Neuron (in vitro differentiated cells): ENCODE results near the gene SH3GL3.

ENCODE experiments used
- H2AFZ ChIP-seq: one replicate; pipeline ENCODE4 v1.6.1; 2013; ENCODE audit warnings: low read depth, mild to moderate bottlenecking, inconsistent platforms, low read length, moderate library complexity
- H3K27me3 ChIP-seq: one replicate; pipeline ENCODE4 v1.6.1; 2013; ENCODE audit warnings: low read length; ENCODE audit not compliant: insufficient read depth
- H3K36me3 ChIP-seq: one replicate; pipeline ENCODE4 v1.6.1; 2013; ENCODE audit warnings: low read length; ENCODE audit not compliant: insufficient read depth
- H3K4me1 ChIP-seq: one replicate; pipeline ENCODE4 v1.6.1; 2013; ENCODE audit warnings: low read length; ENCODE audit not compliant: insufficient read depth
- H3K4me3 ChIP-seq: 2 replicates; pipeline ENCODE4 v1.5.1; 2013; ENCODE audit warnings: mild to moderate bottlenecking, low read length, moderate library complexity
- H3K9me3 ChIP-seq: one replicate; pipeline ENCODE4 v1.6.1; 2013; ENCODE audit warnings: low read length

The SH3GL3 gene

GRCh38 chr15:83472797-83473196 lies 25.7 kb downstream of the SH3GL3 start:
- H3K36me3 ChIP-seq, result no peaks in the 10 kb centered on the region
- H3K27me3 ChIP-seq, result no peaks in the 10 kb centered on the region
- no peaks in the 10 kb centered on the region for H3K4me1 ChIP-seq
- no peak overlapping the region for H2AFZ ChIP-seq
- H3K4me3 ChIP-seq, result no peak overlapping the region
- H3K9me3 ChIP-seq, result no peaks in the 10 kb centered on the region

GRCh38 chr15:83474578-83474977 lies 27.4 kb downstream of the SH3GL3 start:
- H3K27me3 ChIP-seq, result no peaks in the 10 kb centered on the region
- no peaks in the 10 kb centered on the region for H3K36me3 ChIP-seq
- no peak overlapping the region for H3K4me3 ChIP-seq
- no peaks in the 10 kb centered on the region for H3K9me3 ChIP-seq
- no peak overlapping the region for H2AFZ ChIP-seq
- H3K4me1 ChIP-seq, result no peaks in the 10 kb centered on the region

GRCh38 chr15:83475551-83475950 lies 28.4 kb downstream of the SH3GL3 start:
- Histone ChIP-seq H3K36me3 (no peaks in the 10 kb centered on the region), H2AFZ (no peak overlapping the region), H3K9me3 (no peaks in the 10 kb centered on the region), H3K4me1 (no peaks in the 10 kb centered on the region), H3K4me3 (no peak overlapping the region), H3K27me3 (no peaks in the 10 kb centered on the region)

GRCh38 chr15:83476066-83476465 lies 28.9 kb downstream of the SH3GL3 start:
- Histone ChIP-seq H2AFZ (no peak overlapping the region), H3K36me3 (no peaks in the 10 kb centered on the region), H3K4me3 (no peak overlapping the region), H3K27me3 (no peaks in the 10 kb centered on the region), H3K4me1 (no peaks in the 10 kb centered on the region), H3K9me3 (no peaks in the 10 kb centered on the region)

GRCh38 chr15:83476708-83477107 lies 29.6 kb downstream of the SH3GL3 start:
- Histone ChIP-seq H3K36me3 (no peaks in the 10 kb centered on the region), H3K27me3 (no peaks in the 10 kb centered on the region)

GRCh38 chr15:83477172-83477807 lies 30.1 kb downstream of the SH3GL3 start:
- no peak overlapping the region for H3K4me3 ChIP-seq
- H3K27me3 ChIP-seq, result no peaks in the 10 kb centered on the region
- no peaks in the 10 kb centered on the region for H3K9me3 ChIP-seq
- no peak overlapping the region for H2AFZ ChIP-seq
- H3K36me3 ChIP-seq, result no peaks in the 10 kb centered on the region
- no peaks in the 10 kb centered on the region for H3K4me1 ChIP-seq

More at GRCh38 chr15:83476708-83477107, 29.6 kb downstream of the SH3GL3 start:
- Histone ChIP-seq H3K9me3 (no peaks in the 10 kb centered on the region), H2AFZ (no peak overlapping the region), H3K4me1 (no peaks in the 10 kb centered on the region), H3K4me3 (no peak overlapping the region)

- Histone ChIP-seq H3K4me3 (no peak overlapping the region), H3K36me3 (no peaks in the 10 kb centered on the region), H3K27me3 (no peaks in the 10 kb centered on the region), H3K4me1 (no peaks in the 10 kb centered on the region), H2AFZ (no peak overlapping the region), H3K9me3 (no peaks in the 10 kb centered on the region)
These were observed 30.8 kb downstream of the SH3GL3 start for GRCh38 chr15:83477808-83478537.

- no peaks in the 10 kb centered on the region for H3K9me3 ChIP-seq
- H3K36me3 ChIP-seq, result no peaks in the 10 kb centered on the region
- H3K4me3 ChIP-seq, result no peak overlapping the region
These were observed 36.5 kb downstream of the SH3GL3 start for GRCh38 chr15:83483612-83484011.

GRCh38 chr15:83484636-83485035 lies 37.5 kb downstream of the SH3GL3 start:
- Histone ChIP-seq H3K36me3 (no peaks in the 10 kb centered on the region), H2AFZ (no peak overlapping the region), H3K4me3 (no peak overlapping the region), H3K27me3 (no peaks in the 10 kb centered on the region), H3K4me1 (no peaks in the 10 kb centered on the region), H3K9me3 (no peaks in the 10 kb centered on the region)

More at GRCh38 chr15:83483612-83484011, 36.5 kb downstream of the SH3GL3 start:
- Histone ChIP-seq H3K4me1 (no peaks in the 10 kb centered on the region), H2AFZ (no peak overlapping the region), H3K27me3 (no peaks in the 10 kb centered on the region)

- H3K27me3 ChIP-seq, result no peaks in the 10 kb centered on the region
- no peak overlapping the region for H3K4me3 ChIP-seq
- no peaks in the 10 kb centered on the region for H3K9me3 ChIP-seq
- H3K4me1 ChIP-seq, result no peaks in the 10 kb centered on the region
- no peaks in the 10 kb centered on the region for H3K36me3 ChIP-seq
- H2AFZ ChIP-seq, result no peak overlapping the region
These were observed 39.2 kb downstream of the SH3GL3 start for GRCh38 chr15:83486363-83486762.

- Histone ChIP-seq H3K27me3 (no peaks in the 10 kb centered on the region), H2AFZ (no peak overlapping the region), H3K4me1 (no peaks in the 10 kb centered on the region), H3K9me3 (no peaks in the 10 kb centered on the region), H3K4me3 (no peak overlapping the region), H3K36me3 (no peaks in the 10 kb centered on the region)
These were observed 40.4 kb downstream of the SH3GL3 start for GRCh38 chr15:83487519-83487918.

GRCh38 chr15:83489690-83490089 lies 42.5 kb downstream of the SH3GL3 start:
- H3K27me3 ChIP-seq, result no peaks in the 10 kb centered on the region
- no peak overlapping the region for H2AFZ ChIP-seq
- no peaks in the 10 kb centered on the region for H3K36me3 ChIP-seq
- H3K4me3 ChIP-seq, result no peak overlapping the region
- no peaks in the 10 kb centered on the region for H3K9me3 ChIP-seq
- no peaks in the 10 kb centered on the region for H3K4me1 ChIP-seq

GRCh38 chr15:83491486-83491885 lies 44.3 kb downstream of the SH3GL3 start:
- H3K4me3 ChIP-seq, result no peak overlapping the region
- no peak overlapping the region for H2AFZ ChIP-seq
- no peaks in the 10 kb centered on the region for H3K36me3 ChIP-seq
- no peaks in the 10 kb centered on the region for H3K9me3 ChIP-seq
- no peaks in the 10 kb centered on the region for H3K4me1 ChIP-seq
- H3K27me3 ChIP-seq, result no peaks in the 10 kb centered on the region
